Eye (tissue), 1 donor: ENCODE measurements around the gene B4GALT5.
"Not testable (repeated sequence)": the region's sequence is repeated elsewhere in the genome, so short reads cannot be mapped to it uniquely, and the experiment has no call there.

Experiments
- DNase-seq: peaks from one replicate; pipeline ENCODE4 v3.0.0-alpha.2; 2015

The B4GALT5 gene

DNA sequence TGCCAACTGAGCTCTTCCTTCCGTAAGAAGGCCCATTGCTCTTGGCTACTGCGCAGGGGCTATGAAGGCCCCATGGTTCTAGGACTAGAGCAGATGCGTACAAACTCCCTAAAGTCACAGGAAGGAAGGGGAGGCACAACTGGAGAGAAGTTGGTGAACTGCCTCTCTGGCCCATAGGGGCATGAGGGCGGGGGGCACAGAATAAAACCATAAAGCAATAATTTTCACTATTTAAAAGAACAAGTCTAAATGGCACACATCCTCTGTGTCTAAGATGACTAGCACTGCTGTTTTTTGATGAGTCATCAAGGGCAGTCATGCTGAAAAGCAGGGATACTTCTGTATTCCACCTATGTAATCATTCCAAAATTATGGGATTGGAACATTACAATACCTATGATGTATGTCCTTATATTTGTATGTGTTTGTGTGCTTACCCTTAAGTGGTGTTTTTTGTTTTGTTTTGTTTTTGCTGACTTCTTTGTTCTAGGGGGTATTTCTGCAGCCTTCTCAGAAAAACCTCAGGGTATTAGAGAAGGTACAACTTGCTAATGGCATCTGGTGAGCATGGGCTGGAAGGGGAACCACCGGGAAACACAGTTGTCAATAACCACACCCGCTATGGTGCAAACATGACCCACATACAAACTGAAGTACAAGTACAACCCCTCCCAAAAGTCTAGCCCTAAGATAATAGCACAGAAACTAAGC is 36.9 kb downstream of the B4GALT5 start:
- no peak for DNase-seq

- DNase-seq: no peak
These were observed 38.1 kb downstream of the B4GALT5 start for GRCh38 chr20:49675368-49676151.

DNA sequence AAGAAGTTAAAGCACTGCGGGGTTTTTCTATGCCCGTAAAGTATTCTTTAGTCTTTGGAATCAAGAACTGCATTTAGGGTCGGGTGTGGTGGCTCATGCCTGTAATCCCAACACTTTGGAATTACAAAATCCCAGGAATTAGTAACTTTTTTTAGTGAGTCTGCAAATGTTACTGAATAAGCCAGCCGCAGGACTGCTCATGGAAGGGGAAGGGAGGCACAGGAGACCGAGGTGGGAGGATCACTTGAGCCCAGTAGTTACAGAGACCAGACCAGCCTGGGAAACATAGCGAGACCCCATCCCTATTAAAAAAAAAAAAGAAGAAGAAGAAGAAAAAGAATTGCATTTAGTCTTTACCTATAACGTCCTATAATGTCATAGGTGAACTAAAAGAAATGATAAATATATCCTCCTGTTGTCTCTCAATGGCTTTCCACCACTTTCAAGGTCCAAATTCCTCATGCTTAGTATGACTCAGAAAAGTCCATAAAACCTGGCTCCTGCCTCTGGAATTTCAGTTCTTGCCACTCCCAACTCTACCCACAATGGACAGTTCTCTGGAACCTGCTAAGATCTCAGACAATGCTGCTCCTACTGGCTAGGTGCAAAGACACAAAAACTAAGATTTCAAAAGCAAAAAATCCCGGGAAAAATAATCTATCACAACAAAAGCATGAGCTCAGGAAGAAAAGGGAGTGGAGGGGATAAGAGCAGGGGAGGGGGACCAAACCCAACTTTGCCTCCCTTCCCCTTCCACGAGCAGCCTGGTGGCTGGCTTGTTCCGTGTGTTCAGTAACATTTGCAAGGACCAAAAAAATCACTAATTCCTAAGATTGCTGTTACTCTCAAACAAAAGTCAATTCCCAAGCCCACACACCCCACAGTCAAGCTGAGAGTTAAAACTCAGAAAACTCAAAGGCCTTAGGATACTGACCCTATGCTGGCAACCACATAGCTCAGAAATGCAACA is 39.0 kb downstream of the B4GALT5 start:
- no peak for DNase-seq

GRCh38 chr20:49672096-49672664 is 41.5 kb downstream of the B4GALT5 start:
- DNase-seq: no peak

DNA sequence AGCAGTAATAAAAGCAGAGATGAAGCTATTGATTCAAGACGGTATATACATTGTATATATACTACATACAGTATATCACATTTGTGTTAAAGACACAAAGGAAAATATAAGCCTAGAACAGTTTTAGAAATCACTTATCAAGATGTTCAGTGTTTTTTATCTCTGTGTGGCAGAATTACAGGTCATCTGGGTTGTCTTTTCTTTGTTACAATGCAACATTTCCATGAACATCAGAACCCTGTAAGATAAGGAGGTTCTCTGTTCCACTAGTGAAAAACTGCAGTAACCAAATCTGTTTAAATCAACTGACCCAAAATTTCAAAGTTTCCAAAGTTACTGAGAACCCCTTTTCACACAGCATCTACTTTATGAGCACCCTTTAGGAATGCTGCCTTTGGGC is 42.2 kb downstream of the B4GALT5 start:
- no peak for DNase-seq

- DNase-seq: no peak
These were observed 44.0 kb downstream of the B4GALT5 start for GRCh38 chr20:49669601-49670189.

GRCh38 chr20:49668878-49669195 is 44.8 kb downstream of the B4GALT5 start:
- not testable (repeated sequence) for DNase-seq

DNA sequence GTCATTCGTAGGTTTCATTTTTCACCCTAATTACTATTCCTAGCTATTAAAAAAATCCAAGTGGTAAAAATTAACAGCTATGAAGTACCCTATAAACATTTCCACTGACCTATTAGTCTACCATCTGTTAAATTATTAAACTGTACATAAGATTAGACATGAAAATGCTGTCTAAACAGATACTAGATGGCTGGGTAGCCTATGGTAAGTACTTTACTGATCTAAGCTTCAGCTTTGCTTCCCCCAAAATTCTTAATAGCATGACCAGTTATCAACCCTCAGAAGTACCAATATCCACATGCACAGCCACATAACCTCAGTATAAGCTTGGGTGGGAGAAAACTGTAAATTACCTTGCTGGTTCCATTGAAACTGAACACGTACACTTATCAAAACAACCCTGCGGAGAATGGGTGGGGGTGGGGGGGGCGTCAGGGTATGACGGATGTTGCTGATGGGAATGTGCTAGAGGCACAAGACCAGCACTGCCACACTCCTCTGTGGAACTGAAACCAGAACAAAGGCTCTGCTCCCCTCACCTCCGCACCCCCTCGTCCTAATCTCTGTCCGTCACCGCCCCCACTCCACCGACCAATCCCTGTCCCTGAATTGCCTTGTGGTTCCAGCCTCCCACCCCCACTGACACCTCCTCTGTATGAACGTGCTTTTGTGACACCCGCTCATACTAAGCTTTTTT is 45.3 kb downstream of the B4GALT5 start:
- no peak for DNase-seq

DNA sequence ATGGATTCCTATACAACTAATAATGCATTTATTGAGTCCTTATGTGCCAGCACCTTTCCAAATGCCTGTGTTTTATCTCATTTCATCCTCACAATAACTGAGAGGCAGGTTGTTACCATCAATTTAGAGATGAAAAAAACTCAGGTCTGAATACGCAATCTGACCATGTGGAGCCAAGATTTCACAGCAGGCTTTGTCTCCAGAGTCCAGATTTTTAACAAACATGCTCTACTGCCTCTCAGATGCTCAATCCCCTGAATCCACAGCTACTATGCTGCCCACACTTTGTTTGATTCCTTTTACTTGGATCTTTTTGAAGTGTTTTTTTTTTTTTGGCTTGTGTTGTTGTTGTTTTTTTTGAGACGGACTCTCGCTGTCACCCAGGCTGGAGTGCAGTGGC is 46.8 kb downstream of the B4GALT5 start:
- DNase-seq: no peak

GRCh38 chr20:49665796-49666195 is 47.9 kb downstream of the B4GALT5 start:
- DNase-seq: no peak

GRCh38 chr20:49664612-49665313 is 48.9 kb downstream of the B4GALT5 start:
- no peak for DNase-seq

DNA sequence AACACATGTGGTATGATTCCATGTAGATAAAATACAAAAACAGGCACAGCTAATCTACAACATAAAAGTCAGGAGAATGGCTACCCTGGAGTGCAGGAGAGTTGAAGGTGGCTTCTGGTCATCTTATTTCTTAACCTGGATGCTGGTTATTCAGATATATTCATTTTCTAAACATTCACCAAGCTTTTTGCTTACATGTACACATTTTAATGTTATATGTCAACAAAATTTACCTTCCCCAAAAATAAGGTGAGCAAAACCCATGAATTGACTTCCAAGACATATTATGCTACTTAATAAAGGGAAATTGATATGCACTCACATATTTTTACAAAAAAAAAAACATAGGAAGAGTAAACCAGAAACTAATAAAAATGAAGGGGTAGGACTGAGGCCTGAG is 50.6 kb downstream of the B4GALT5 start:
- no peak for DNase-seq

GRCh38 chr20:49661560-49662329 is 51.9 kb downstream of the B4GALT5 start:
- no peak for DNase-seq

GRCh38 chr20:49660912-49661311 is 52.8 kb downstream of the B4GALT5 start:
- no peak for DNase-seq

DNA sequence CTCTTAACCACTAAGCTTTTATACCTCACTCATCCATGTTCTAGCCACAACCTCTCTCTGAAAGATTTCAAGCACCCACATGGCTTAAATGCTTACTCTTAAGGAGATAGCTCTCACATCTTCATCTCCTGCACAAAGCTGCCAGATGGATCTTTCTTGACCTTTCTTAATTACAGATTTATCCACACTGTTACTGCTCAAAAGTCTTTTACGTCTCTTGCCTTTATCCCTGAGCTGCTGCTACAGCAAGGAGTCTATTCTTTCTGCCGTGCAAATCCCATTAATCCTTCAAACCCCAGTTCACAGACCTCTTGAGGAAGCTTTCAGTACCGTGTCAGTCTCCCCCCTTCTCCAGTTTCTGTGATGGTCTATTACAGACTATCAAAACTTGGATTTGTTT is 54.6 kb downstream of the B4GALT5 start:
- DNase-seq: peak; percentile 24

DNA sequence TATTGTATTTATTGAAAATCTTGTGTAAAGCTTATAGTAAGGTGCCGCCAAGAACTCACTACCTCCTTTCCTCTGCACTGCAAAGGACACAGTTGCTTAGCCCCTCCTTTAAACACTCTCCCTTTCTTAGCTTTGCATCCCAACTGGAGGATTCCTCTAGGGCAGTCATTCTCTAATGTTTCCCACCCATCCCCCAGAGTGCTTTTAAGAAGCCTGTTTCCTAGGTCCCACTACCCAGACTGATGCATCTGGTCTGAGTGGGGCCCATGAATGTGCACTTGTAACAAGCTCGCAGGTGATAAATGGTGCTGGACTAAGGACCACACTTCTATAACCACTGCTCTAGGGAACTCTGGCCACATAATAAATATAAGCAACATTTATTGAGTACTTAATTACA is 55.2 kb downstream of the B4GALT5 start:
- DNase-seq: no peak

- DNase-seq: no peak
These were observed 56.4 kb downstream of the B4GALT5 start for GRCh38 chr20:49657118-49657901.

GRCh38 chr20:49656304-49656703 is 57.4 kb downstream of the B4GALT5 start:
- DNase-seq: no peak

GRCh38 chr20:49653925-49654434 is 59.7 kb downstream of the B4GALT5 start:
- DNase-seq: no peak
